NT2/D1 (cell line): ENCODE results near the gene RPL39.

ENCODE experiments used
- YY1 ChIP-seq: IDR thresholded peaks from 2 replicates; pipeline ENCODE4 v1.6.1; 2011; ENCODE audit not compliant: insufficient read length, insufficient read depth
- ZNF274 ChIP-seq: IDR thresholded peaks from 2 replicates; pipeline ENCODE4 v1.6.1; 2011; ENCODE audit warnings: mild to moderate bottlenecking, low read depth, low read length

- TF ChIP-seq ZNF274 (no peak), YY1 (no peak)
These were observed 35.0 kb upstream of the RPL39 start for GRCh38 chrX:119826399-119826959.
